GM12875 (cell line): Measurements from ENCODE around the gene BEGAIN.

Source experiments
- H3K4me3 ChIP-seq: one replicate; pipeline ENCODE4 v1.5.1; 2011; ENCODE audit warnings: low read depth, low read length, control low read depth
- TF ChIP-seq, protein P1 (sequence below): IDR thresholded peaks from 2 replicates; pipeline ENCODE4 v1.5.1; 2011; ENCODE audit warnings: low read depth, mild to moderate bottlenecking, control low read depth, inconsistent platforms, low read length, moderate library complexity, borderline replicate concordance; ENCODE audit not compliant: insufficient read depth

Gene BEGAIN

DNA sequence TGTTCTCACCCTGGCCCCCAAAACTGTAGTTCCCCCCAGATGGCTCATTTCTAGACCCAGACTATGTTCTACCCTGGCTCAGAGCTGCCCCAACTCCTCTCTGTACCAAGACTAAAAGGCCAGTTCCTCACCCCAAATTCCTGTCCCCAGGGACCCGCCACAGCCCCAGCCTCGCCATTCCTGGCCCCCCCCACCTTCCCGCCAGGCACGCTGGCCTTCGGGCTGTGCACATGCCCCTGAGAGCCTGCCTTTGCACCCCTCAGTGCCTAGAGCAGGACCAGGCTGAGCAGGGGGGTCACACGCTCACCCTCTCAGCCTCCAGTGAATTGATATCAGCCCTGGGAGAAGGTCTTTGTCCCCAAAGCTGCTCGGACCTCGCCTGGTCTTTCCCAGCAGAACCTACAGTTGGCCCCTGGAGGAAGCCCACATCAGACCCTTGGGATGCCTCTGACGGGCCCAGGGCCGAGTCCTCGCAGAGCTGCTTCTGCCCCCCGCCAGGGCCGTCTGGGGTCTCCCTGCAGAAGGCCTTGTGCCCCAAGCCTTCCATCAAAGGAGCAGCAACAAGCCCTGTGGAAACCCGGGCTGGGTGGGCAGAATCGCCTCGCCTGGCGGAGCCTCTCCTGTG lies 32.4 kb downstream of the BEGAIN start:
- no peak overlapping the region for H3K4me3 ChIP-seq
- TF ChIP-seq, protein P1, sequence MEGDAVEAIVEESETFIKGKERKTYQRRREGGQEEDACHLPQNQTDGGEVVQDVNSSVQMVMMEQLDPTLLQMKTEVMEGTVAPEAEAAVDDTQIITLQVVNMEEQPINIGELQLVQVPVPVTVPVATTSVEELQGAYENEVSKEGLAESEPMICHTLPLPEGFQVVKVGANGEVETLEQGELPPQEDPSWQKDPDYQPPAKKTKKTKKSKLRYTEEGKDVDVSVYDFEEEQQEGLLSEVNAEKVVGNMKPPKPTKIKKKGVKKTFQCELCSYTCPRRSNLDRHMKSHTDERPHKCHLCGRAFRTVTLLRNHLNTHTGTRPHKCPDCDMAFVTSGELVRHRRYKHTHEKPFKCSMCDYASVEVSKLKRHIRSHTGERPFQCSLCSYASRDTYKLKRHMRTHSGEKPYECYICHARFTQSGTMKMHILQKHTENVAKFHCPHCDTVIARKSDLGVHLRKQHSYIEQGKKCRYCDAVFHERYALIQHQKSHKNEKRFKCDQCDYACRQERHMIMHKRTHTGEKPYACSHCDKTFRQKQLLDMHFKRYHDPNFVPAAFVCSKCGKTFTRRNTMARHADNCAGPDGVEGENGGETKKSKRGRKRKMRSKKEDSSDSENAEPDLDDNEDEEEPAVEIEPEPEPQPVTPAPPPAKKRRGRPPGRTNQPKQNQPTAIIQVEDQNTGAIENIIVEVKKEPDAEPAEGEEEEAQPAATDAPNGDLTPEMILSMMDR: no peak

- TF ChIP-seq, protein P1: no peak
- H3K4me3 ChIP-seq: no peak overlapping the region
Observed at GRCh38 chr14:100554082-100554677, 33.0 kb downstream of the BEGAIN start.

DNA sequence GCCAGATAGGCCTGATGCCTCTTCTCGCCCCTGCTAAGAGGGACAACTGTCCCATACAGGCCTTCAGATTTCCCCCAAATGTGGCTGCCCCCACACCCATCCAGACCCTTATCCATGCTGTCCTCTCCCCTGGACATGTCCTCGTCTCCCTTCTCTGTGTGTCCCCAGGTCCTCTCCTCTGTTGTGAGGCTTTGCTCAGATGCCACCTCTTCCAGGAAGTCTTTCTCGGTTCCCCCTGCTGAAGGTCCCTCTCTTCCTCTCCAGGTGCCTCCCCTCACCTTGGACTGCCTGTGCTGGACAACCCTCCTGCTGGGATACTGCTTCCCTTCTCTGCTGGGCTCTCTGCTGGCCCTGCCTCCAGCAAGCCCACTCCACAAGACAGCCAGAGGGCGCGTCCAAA lies 33.7 kb downstream of the BEGAIN start:
- H3K4me3 ChIP-seq: no peak overlapping the region
- TF ChIP-seq, protein P1: no peak

DNA sequence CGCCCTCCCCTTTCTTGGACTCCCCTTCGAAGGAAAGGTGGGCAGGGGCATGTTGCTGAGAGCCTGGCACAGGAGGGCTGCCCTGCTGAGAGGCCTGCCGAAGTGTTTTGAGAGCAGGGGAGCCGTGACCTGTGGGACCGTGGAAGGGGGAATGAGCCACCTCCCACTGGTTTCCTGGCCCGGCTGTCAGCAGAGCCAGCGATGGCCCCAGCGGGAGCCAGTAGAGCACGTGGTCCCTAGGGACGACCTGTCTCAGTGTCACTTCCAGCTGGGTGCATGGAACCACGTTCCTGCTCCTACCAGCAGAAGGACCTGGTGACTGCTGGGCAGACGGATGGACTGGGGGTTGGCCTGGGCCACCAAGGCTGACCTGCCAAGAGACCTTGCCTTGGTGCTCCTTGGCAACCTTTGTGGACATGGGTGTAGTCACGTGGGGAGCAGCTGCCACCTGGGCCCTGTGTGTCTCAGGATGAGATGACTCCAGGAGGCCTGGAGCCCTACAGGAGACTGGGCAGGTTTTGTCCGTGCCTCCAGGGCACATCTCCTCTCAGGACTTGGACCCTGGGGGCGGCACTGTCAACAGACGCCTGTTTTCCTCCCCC lies 34.6 kb downstream of the BEGAIN start:
- no peak overlapping the region for H3K4me3 ChIP-seq
- TF ChIP-seq, protein P1: no peak

GRCh38 chr14:100551056-100551455 lies 36.2 kb downstream of the BEGAIN start:
- TF ChIP-seq, protein P1: no peak

GRCh38 chr14:100549834-100550625 lies 37.2 kb downstream of the BEGAIN start:
- TF ChIP-seq, protein P1: no peak

More at GRCh38 chr14:100551056-100551455, 36.2 kb downstream of the BEGAIN start:
- no peak overlapping the region for H3K4me3 ChIP-seq

More at GRCh38 chr14:100549834-100550625, 37.2 kb downstream of the BEGAIN start:
- no peak overlapping the region for H3K4me3 ChIP-seq
